Gastroesophageal sphincter (tissue), 4 donors: ENCODE results near the gene IDH3A. TPM values are rescaled to one million over a fixed set of nuclear protein-coding genes. Genes with fewer than 3 reads are reported as not detected.

Experiments
- ATAC-seq: fragments of 150-250 bp; one replicate; pipeline ENCODE4 v1.9.1; 2016; ENCODE audit warnings: mild to moderate bottlenecking, moderate library complexity
- H3K27ac ChIP-seq, 4 donors: fragments of 200-600 bp; sonication (generic) in 3 of 4; 1 replicate in 3 of 4; 2 replicates in 1 of 4; pipeline ENCODE4 v1.5.1; 2016 to 2019
- H3K27me3 ChIP-seq: fragments of 200-600 bp; sonication (generic); one replicate; pipeline ENCODE4 v1.5.1; 2019
- H3K36me3 ChIP-seq, 2 donors: fragments of 200-600 bp; sonication (generic); one replicate each; pipeline ENCODE4 v1.5.1; 2019; ENCODE audit warnings: control low read depth in 1 of 2
- H3K4me1 ChIP-seq, 3 donors: fragments of 200-600 bp; sonication (generic); 1 replicate in 2 of 3; 2 replicates in 1 of 3; pipeline ENCODE4 v1.5.1; 2016 to 2019; ENCODE audit warnings: control low read depth in 2 of 3
- H3K4me3 ChIP-seq, 2 donors: fragments of 200-600 bp; sonication (generic); one replicate each; pipeline ENCODE4 v1.5.1; 2019; ENCODE audit warnings: mild to moderate bottlenecking in 1 of 2, moderate library complexity in 1 of 2
- H3K9me3 ChIP-seq, 3 donors: fragments of 200-600 bp; sonication (generic); one replicate each; pipeline ENCODE4 v1.5.1; 2017 to 2019; ENCODE audit warnings: control low read depth in 2 of 3
- CTCF ChIP-seq, 4 experiments: fragments of 200-600 bp in 2 of 4; fragments of 450-650 bp in 2 of 4; sonication (generic) in 1 of 4; IDR thresholded peaks; one replicate each; pipeline ENCODE4 v1.5.1; 2017 to 2019; ENCODE audit warnings: antibody characterized with exemption in 4 of 4, mild to moderate bottlenecking in 2 of 4, moderate library complexity in 2 of 4
- EP300 ChIP-seq: sonication (generic); formaldehyde crosslinking; IDR thresholded peaks from one replicate; pipeline ENCODE4 v1.6.1; 2017; ENCODE audit warnings: antibody characterized with exemption, mild to moderate bottlenecking
- POLR2A ChIP-seq, 2 donors: fragments of 450-650 bp; IDR thresholded peaks; one replicate each; pipeline ENCODE4 v1.6.1; 2017; ENCODE audit warnings: antibody characterized with exemption in 2 of 2, mild to moderate bottlenecking in 2 of 2, moderate library complexity in 1 of 2
- POLR2AphosphoS5 ChIP-seq: sonication (generic); formaldehyde crosslinking; IDR thresholded peaks from one replicate; pipeline ENCODE4 v1.6.1; 2017; ENCODE audit warnings: antibody characterized with exemption
- WGBS, 2 donors: methylation state at CpG; one replicate each; pipeline ENCODE4 v1.1.5; 2018; ENCODE audit warnings: low coverage in 1 of 2; 5-methylcytosine and 5-hydroxymethylcytosine counted together
- total RNA-seq, 4 donors: library from RNA; depleted of rRNA; stranded (reverse); fragments of >200 nt; gene quantifications; one replicate each; pipeline ENCODE4 v1.1.0, GENCODE V29; 2016

Gene IDH3A
- total RNA-seq, 4 donors from 2014 or later: 81.1 to 129 (median 97.0) TPM

GRCh38 chr15:78208887-78209645 is 59.9 kb downstream of the IDH3A start:
- Histone ChIP-seq H3K27ac (peak overlapping the region in 3 of 4 donors; percentile 9 to 52 (median 21)), H3K36me3 (no peaks in the 10 kb centered on the region), H3K4me1 (peaks cover 0 to 70% (median 20%) of the 10 kb centered on the region in 3 donors), H3K4me3 (no peak overlapping the region), H3K9me3 (no peaks in the 10 kb centered on the region), H3K27me3 (no peaks in the 10 kb centered on the region)
- WGBS, 2 donors: 74 to 79% methylated on average over 5 to 9 of the region's 20 CpGs
- ATAC-seq: no peak
- TF ChIP-seq POLR2AphosphoS5 (no peak), CTCF (IDR thresholded peaks at IDR 0.05) (no peak), EP300 (no peak), POLR2A (IDR thresholded peaks at IDR 0.05) (no peak)

- Histone ChIP-seq H3K27ac (peak overlapping the region in 3 of 4 donors; percentile 9 to 52 (median 21)), H3K4me3 (no peak overlapping the region), H3K4me1 (peaks cover 0 to 70% (median 20%) of the 10 kb centered on the region in 3 donors), H3K9me3 (no peaks in the 10 kb centered on the region), H3K27me3 (no peaks in the 10 kb centered on the region), H3K36me3 (no peaks in the 10 kb centered on the region)
- WGBS, 2 donors: 12 to 45% methylated on average over 4 to 7 of the region's 9 CpGs
- no peak for TF ChIP-seq CTCF (IDR thresholded peaks at IDR 0.05)
- no peak for TF ChIP-seq POLR2AphosphoS5
- no peak for TF ChIP-seq EP300
- no peak for TF ChIP-seq POLR2A (IDR thresholded peaks at IDR 0.05)
- no peak for ATAC-seq
Observed at GRCh38 chr15:78209646-78210348, 60.6 kb downstream of the IDH3A start.

DNA sequence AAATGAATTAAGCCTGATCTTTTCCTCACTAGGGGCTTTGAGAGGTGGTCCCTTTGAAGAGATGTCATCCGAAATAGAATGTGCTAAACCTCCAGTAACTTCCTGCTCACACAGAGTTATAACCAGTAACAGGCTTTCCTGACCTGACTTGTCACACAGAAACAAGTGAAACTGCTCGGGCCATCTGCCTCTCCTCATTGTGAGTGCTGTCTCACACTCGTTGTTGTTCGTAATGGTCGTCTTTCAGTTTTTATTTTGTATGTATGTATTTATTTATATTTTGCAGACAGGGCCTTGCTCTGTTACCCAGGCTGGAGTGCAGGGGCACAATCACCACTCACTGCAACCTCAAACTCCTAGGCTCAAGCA is 61.2 kb downstream of the IDH3A start:
- 11 to 37% methylated on average over 4 to 5 of the region's 5 CpGs for WGBS, 2 donors
- TF ChIP-seq CTCF (IDR thresholded peaks at IDR 0.05): no peak
- no peak for TF ChIP-seq POLR2AphosphoS5
- no peak for TF ChIP-seq EP300
- no peak for TF ChIP-seq POLR2A (IDR thresholded peaks at IDR 0.05)
- H3K4me1 ChIP-seq: peaks cover 0 to 70% (median 15%) of the 10 kb centered on the region in 3 donors
- ATAC-seq: no peak
- no peaks in the 10 kb centered on the region for H3K27me3 ChIP-seq
- peak overlapping the region in 3 of 4 donors; percentile 9 to 52 (median 21) for H3K27ac ChIP-seq
- H3K36me3 ChIP-seq: no peaks in the 10 kb centered on the region
- no peak overlapping the region for H3K4me3 ChIP-seq
- no peaks in the 10 kb centered on the region for H3K9me3 ChIP-seq

- H3K27me3 ChIP-seq: no peaks in the 10 kb centered on the region
- no peak for ATAC-seq
- H3K27ac ChIP-seq: peak overlapping the region in 1 of 4 donors; percentile 40
- TF ChIP-seq POLR2A (IDR thresholded peaks at IDR 0.05) (no peak), EP300 (no peak), POLR2AphosphoS5 (no peak), CTCF (IDR thresholded peaks at IDR 0.05) (no peak)
- H3K4me1 ChIP-seq: peaks cover 0 to 75% (median 21%) of the 10 kb centered on the region in 3 donors
- no peaks in the 10 kb centered on the region for H3K9me3 ChIP-seq
- WGBS, 2 donors: 75 to 81% methylated on average over 7 to 11 of the region's 12 CpGs
- H3K4me3 ChIP-seq: no peak overlapping the region
- no peaks in the 10 kb centered on the region for H3K36me3 ChIP-seq
Observed at GRCh38 chr15:78211189-78211921, 62.2 kb downstream of the IDH3A start.
